Peyer's patch (tissue), 4 donors: ENCODE measurements around the gene NDOR1.

Experiments used
- CTCF ChIP-seq, 6 experiments: fragments of 450-650 bp in 4 of 6; fragments of 200-600 bp in 2 of 6; sonication (generic) in 1 of 6; IDR thresholded peaks; one replicate each; pipeline ENCODE4 v1.5.1; 2017 to 2019; ENCODE audit warnings: antibody characterized with exemption in 6 of 6, mild to moderate bottlenecking in 3 of 6, moderate library complexity in 1 of 6
- POLR2A ChIP-seq, 2 donors: fragments of 450-650 bp; IDR thresholded peaks; one replicate each; pipeline ENCODE4 v1.5.1; 2017; ENCODE audit warnings: antibody characterized with exemption in 2 of 2, mild to moderate bottlenecking in 2 of 2, moderate library complexity in 2 of 2

GRCh38 chr9:137205126-137206069 is at the start of gene NDOR1, which contains the start of gene TMEM203:
- TF ChIP-seq CTCF (IDR thresholded peaks at IDR 0.05), result peak in 1 of 6 experiments; percentile 15
- peak; percentile 81 to 82 for TF ChIP-seq POLR2A (IDR thresholded peaks at IDR 0.05)
